Activated gamma-delta T cell treated with anti-CD3 and anti-CD28 coated beads, Interleukin-2, amount 50 U/mL, for 16 hours (primary cell): ENCODE data around the gene TUBGCP2.
A peak's percentile ranks its signal among the peaks of the same experiment; 100 is the strongest.

ENCODE experiments used
- DNase-seq: peaks from one replicate; pipeline ENCODE4 v3.0.0-alpha.2; 2020; ENCODE audit warnings: low read depth

TUBGCP2 gene

GRCh38 chr10:133264461-133264860 is 44.2 kb downstream of the TUBGCP2 start:
- no peak for DNase-seq

- DNase-seq = no peak
Measured at GRCh38 chr10:133263674-133264073, 45.0 kb downstream of the TUBGCP2 start.

- no peak for DNase-seq
Measured at GRCh38 chr10:133262696-133263095, 46.0 kb downstream of the TUBGCP2 start.

- DNase-seq = peak; percentile 80
Measured at GRCh38 chr10:133261726-133262325, 46.8 kb downstream of the TUBGCP2 start.

- peak; percentile 58 for DNase-seq
Measured at GRCh38 chr10:133260895-133261725, 47.6 kb downstream of the TUBGCP2 start.

GRCh38 chr10:133259602-133259989 is 49.1 kb downstream of the TUBGCP2 start:
- no peak for DNase-seq

- DNase-seq = peak; percentile 60
Measured at GRCh38 chr10:133258818-133259601, 49.7 kb downstream of the TUBGCP2 start.

- no peak for DNase-seq
Measured at GRCh38 chr10:133258066-133258817, 50.4 kb downstream of the TUBGCP2 start.

- no peak for DNase-seq
Measured at GRCh38 chr10:133257489-133258065, 51.1 kb downstream of the TUBGCP2 start.

GRCh38 chr10:133255323-133255722 is 53.3 kb downstream of the TUBGCP2 start:
- DNase-seq = no peak

- no peak for DNase-seq
Measured at GRCh38 chr10:133254421-133255120, 54.1 kb downstream of the TUBGCP2 start.

- no peak for DNase-seq
Measured at GRCh38 chr10:133253361-133253955, 55.2 kb downstream of the TUBGCP2 start.

- no peak for DNase-seq
Measured at GRCh38 chr10:133252223-133252552, 56.5 kb downstream of the TUBGCP2 start.

GRCh38 chr10:133251388-133252222 is 57.1 kb downstream of the TUBGCP2 start:
- DNase-seq = no peak

- DNase-seq = no peak
Measured at GRCh38 chr10:133249975-133250754, 58.5 kb downstream of the TUBGCP2 start.

- DNase-seq = no peak
Measured at GRCh38 chr10:133249094-133249780, 59.4 kb downstream of the TUBGCP2 start.

GRCh38 chr10:133248334-133248715 is 60.3 kb downstream of the TUBGCP2 start:
- DNase-seq = no peak

- no peak for DNase-seq
Measured at GRCh38 chr10:133247681-133248333, 60.9 kb downstream of the TUBGCP2 start.
